Mucosa of rectum (tissue), 2 donors: ENCODE measurements around the gene DEPDC5.

ENCODE experiments used
- H3K27ac ChIP-seq, 2 donors: one replicate each; pipeline ENCODE4 v1.7.0; 2013; ENCODE audit warnings: inconsistent platforms in 2 of 2, low read depth in 2 of 2, low read length in 2 of 2
- H3K27me3 ChIP-seq, 2 donors: one replicate each; pipeline ENCODE4 v1.7.0; 2013; ENCODE audit warnings: low read length in 2 of 2; ENCODE audit not compliant: control insufficient read depth in 2 of 2, insufficient read depth in 2 of 2
- H3K36me3 ChIP-seq, 2 donors: one replicate each; pipeline ENCODE4 v1.7.0; 2013; ENCODE audit warnings: low read length in 2 of 2; ENCODE audit not compliant: control insufficient read depth in 2 of 2, insufficient read depth in 2 of 2
- H3K4me1 ChIP-seq, 2 donors: one replicate each; pipeline ENCODE4 v1.7.0; 2013; ENCODE audit warnings: low read length in 2 of 2, mild to moderate bottlenecking in 1 of 2; ENCODE audit not compliant: control insufficient read depth in 2 of 2, insufficient read depth in 2 of 2
- H3K4me3 ChIP-seq, 2 donors: one replicate each; pipeline ENCODE4 v1.7.0; 2013; ENCODE audit warnings: low read length in 2 of 2
- H3K9ac ChIP-seq, 2 donors: one replicate each; pipeline ENCODE4 v1.7.0; 2013; ENCODE audit warnings: low read length in 2 of 2, low read depth in 1 of 2, mild to moderate bottlenecking in 1 of 2
- H3K9me3 ChIP-seq, 2 donors: one replicate each; pipeline ENCODE4 v1.7.0; 2013; ENCODE audit warnings: low read length in 2 of 2; ENCODE audit not compliant: control insufficient read depth in 2 of 2
- donor health status: healthy.
- donor health status: Normal muscosa, but diverticular disease.

DEPDC5 gene

DNA sequence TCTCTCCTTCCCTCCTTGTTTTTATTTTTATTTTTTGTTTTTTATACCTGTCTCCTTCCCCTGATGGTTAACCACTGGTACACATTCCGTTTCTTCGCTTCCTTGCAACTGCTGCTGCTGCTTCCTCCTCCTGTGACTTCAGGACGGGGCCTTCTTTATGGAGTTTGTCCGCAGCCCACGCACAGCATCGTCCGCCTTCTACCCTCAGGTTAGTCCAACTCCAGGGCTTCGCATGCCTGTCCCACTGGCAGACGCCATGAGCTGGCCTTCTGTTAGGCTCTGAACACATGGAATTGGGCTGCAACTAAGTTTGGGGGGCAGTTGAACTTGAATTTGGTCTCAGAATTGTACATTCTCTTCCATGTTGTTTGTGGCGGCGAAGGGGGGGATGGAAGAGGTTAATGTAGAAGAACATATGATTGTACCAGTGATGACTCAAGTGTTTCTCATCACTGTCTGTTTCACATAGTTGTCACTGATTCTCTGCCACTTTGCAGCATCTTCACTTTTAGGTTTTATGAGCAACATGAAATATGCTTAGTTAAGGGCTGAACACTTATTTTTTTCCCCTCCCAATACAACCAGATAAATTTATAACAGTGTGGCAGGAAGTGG is 107.5 kb downstream of the DEPDC5 start:
- Histone ChIP-seq H3K9ac (no peak overlapping the region), H3K9me3 (no peaks in the 10 kb centered on the region), H3K4me1 (no peaks in the 10 kb centered on the region), H3K27me3 (no peaks in the 10 kb centered on the region), H3K4me3 (no peak overlapping the region), H3K27ac (no peak overlapping the region), H3K36me3 (peaks cover 21 to 33% of the 10 kb centered on the region in 2 donors)

DNA sequence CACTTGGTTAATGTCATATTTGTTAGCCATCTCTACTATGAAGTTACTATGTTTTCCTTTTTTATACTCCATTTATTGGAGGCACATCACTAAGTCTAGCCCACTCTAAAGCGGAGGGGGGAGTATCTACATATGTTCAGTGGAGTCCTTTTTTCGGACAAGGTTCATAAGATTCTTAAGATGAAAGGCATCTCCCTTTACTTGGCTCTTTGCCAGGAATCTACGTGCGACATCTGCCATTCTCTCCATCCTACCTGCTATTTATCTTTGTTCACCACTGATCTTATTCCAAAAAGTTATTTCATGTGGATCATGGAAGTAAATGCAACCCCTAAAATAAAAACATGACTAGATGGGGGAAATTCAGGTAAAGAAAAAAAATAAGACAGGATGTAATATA is 113.1 kb downstream of the DEPDC5 start:
- Histone ChIP-seq H3K27ac (no peak overlapping the region), H3K9ac (no peak overlapping the region), H3K9me3 (no peaks in the 10 kb centered on the region), H3K4me3 (no peak overlapping the region), H3K27me3 (no peaks in the 10 kb centered on the region), H3K4me1 (peaks cover 0 to 13% of the 10 kb centered on the region in 2 donors), H3K36me3 (peaks cover 17 to 19% of the 10 kb centered on the region in 2 donors)

DNA sequence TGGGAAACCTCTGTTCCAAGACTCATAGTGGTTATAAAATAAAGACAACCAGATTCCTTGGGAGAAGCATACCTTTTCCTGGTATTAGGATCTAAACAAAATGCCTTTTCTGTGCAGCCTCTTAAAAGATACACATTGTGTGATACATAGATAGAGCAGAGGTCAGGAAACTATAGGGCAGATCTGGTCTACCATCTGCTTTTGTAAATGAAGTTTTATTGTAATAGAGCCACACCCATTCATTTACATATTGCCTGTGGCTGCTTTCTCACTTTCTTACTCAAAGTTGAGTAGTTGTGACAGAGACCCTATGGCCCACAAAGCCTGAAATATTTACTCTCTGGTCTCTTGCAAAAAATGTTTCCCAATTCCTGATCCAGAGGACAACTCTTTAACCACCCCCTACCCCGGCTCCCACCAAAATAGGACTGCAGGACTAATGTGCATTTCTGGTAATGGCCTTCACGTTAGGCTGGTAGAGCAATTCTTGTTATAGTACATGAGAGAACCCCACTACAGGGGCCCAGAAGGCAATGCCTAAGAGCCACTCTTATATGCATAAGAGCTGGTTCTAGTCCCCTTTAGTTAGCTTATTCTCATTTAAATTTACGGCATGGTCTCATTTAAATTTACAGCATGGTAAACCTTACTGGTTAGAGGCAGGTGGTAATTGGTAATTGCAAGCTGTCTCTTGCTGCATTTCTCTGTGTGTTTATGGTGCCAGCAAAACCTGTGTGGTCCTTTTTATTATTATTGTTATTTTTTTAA is 113.8 kb downstream of the DEPDC5 start:
- Histone ChIP-seq H3K27me3 (no peaks in the 10 kb centered on the region), H3K9ac (no peak overlapping the region), H3K4me1 (peaks cover 0 to 13% of the 10 kb centered on the region in 2 donors), H3K9me3 (no peaks in the 10 kb centered on the region), H3K4me3 (no peak overlapping the region), H3K36me3 (peaks cover 17 to 22% of the 10 kb centered on the region in 2 donors), H3K27ac (no peak overlapping the region)

DNA sequence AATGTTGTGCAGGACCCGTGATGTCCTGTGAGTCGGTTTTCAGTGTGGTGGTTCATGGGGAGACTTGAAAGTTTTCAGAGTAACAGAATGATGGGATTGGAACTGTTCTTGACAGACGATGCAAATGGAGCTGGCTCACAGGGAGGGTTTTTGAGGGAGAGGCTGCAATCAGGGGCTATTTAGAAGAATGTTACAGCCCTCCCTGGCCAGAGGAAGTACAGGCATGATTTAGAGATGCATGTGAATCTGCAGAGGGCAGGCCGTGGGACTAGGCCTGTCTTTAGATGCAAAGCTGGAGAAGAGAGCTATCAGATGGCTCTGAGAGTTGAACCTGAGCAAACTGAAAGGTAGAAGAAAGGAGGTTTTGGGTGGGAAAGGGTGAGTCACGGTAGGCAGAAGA is 115.9 kb downstream of the DEPDC5 start:
- peaks cover 30 to 33% of the 10 kb centered on the region in 2 donors for H3K36me3 ChIP-seq
- peaks cover 0 to 13% of the 10 kb centered on the region in 2 donors for H3K4me1 ChIP-seq
- no peak overlapping the region for H3K9ac ChIP-seq
- no peaks in the 10 kb centered on the region for H3K27me3 ChIP-seq
- no peaks in the 10 kb centered on the region for H3K9me3 ChIP-seq
- no peak overlapping the region for H3K4me3 ChIP-seq
- no peak overlapping the region for H3K27ac ChIP-seq

DNA sequence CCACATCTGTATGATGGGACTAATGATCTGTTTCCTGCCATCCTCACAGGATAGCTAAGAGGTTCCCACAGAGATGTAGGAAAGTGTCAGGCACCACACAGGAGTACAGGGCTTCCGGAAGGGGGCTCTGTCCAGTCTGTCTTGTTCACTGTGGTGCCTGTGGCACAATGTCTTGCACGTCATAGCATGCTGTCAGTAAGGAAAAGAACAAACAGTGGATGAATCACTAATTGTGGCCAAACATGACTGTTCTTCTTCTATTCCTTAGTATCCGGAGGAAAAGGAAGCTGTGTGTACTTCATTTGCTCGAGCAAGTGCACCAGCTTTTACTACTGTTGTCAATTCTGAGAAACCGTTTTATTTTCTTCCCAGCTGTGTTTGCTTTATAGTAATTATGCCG is 117.1 kb downstream of the DEPDC5 start:
- Histone ChIP-seq H3K27ac (peak overlapping the region in 1 of 2 donors; percentile 18), H3K36me3 (peaks cover 31 to 34% of the 10 kb centered on the region in 2 donors)

DNA sequence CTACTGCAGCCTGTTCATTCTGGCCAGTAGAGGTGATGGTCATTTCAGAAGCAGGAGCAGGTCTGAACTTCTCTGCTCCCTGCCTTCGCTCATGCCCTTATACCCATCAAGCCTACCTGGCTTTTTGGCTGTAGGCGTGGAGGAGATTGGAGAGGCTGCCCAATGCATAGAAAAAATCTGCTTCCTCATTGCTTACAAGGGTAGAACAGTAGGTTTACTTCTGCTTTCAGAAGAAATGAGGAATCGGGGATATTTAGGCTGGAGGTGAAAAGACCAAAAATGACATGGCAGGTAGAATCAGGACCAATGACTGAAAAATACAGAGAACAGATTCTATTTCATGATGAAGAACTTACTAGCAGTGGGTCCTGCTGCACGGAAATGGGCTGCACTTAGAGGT is 117.7 kb downstream of the DEPDC5 start:
- H3K36me3 ChIP-seq, result peaks cover 31 to 38% of the 10 kb centered on the region in 2 donors

More for the DNA sequence above, 117.1 kb downstream of the DEPDC5 start:
- Histone ChIP-seq H3K4me1 (peaks cover 0 to 13% of the 10 kb centered on the region in 2 donors), H3K9ac (no peak overlapping the region), H3K9me3 (no peaks in the 10 kb centered on the region), H3K27me3 (no peaks in the 10 kb centered on the region), H3K4me3 (no peak overlapping the region)

DNA sequence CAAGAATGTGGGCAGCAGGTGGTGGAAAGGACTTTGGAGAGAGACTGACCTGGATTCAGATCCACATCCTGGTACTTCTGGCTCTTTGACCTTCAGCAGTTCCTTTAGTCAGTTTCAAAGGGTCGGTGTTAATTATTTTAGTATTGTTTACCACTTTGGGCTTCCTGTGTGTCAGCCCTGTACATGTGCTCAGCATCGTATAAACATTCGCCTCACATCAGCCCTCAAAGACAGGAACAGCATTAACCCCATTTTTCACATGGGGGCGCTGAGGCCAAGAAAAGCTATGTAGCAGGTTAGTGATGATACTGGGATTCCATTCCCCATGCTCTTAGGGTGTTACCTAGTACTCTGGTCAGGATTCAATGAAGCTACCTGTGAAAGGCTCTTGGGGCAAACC is 118.4 kb downstream of the DEPDC5 start:
- H3K9ac ChIP-seq, result no peak overlapping the region
- peaks cover 31 to 34% of the 10 kb centered on the region in 2 donors for H3K36me3 ChIP-seq
- no peak overlapping the region for H3K27ac ChIP-seq
- no peak overlapping the region for H3K4me3 ChIP-seq
- peaks cover 0 to 13% of the 10 kb centered on the region in 2 donors for H3K4me1 ChIP-seq
- no peaks in the 10 kb centered on the region for H3K9me3 ChIP-seq
- H3K27me3 ChIP-seq, result no peaks in the 10 kb centered on the region

More for the DNA sequence above, 117.7 kb downstream of the DEPDC5 start:
- H3K27me3 ChIP-seq, result no peaks in the 10 kb centered on the region
- H3K4me3 ChIP-seq, result no peak overlapping the region
- peaks cover 0 to 13% of the 10 kb centered on the region in 2 donors for H3K4me1 ChIP-seq
- H3K9ac ChIP-seq, result no peak overlapping the region
- no peaks in the 10 kb centered on the region for H3K9me3 ChIP-seq
- H3K27ac ChIP-seq, result peak overlapping the region in 1 of 2 donors; percentile 52

DNA sequence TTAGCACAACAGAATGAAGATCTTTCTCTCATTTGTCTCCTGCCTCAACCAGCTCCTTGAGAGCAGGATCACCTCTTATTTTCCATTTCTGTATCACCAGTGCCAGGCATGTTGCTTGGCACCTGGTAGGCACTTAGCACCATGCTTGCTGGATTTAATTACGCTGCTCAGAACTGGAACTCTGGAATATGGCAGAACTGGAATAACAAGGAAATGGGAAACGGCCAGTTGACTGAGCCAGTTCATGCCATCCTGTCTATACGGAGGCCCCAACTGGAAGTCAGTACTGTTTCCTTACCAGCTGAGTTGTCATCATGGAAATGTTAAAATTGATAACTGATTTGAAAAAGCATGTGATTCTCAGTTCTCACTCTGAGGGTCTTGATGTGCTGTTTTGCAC is 121.0 kb downstream of the DEPDC5 start:
- H3K27ac ChIP-seq, result no peak overlapping the region
- peaks cover 0 to 8% of the 10 kb centered on the region in 2 donors for H3K4me1 ChIP-seq
- H3K4me3 ChIP-seq, result no peak overlapping the region
- peaks cover 33 to 43% of the 10 kb centered on the region in 2 donors for H3K36me3 ChIP-seq
- H3K9me3 ChIP-seq, result no peaks in the 10 kb centered on the region
- no peaks in the 10 kb centered on the region for H3K27me3 ChIP-seq
- no peak overlapping the region for H3K9ac ChIP-seq

DNA sequence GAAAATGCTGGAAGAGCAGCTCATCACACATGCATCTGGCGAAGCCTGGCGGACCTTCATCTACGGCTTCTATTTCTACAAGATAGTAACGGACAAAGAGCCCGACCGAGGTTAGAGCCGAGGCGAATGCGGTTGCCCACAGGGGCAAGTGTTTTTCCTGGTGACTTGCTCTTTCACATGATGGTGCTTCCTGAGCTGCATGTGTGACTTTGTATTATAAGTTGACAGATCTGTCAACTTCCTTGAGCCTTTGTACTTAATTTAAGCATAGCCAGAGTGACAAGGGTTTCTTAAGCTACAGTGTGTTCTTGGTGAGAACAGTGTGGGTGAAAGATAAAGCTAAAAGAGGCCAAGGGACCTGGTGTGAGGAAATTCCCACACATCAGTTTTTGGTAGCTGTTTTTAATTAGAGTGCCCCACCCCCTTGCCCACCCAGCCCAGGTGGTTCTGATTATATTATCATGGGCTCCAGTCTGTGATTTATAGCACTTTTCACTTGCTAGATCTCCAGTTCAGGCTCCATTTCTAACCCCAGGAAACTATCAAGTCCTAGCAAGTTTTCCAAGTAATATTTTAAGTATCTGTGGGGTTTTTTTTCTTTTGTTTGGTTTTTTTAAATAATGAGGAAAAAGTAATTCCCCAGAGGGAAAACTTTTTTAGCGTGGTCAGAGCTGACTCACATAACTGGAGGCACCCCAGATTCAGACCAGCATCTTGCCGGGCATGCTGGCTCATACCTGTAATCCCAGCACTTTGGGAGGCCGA is 122.5 kb downstream of the DEPDC5 start:
- no peaks in the 10 kb centered on the region for H3K27me3 ChIP-seq
- H3K4me3 ChIP-seq, result no peak overlapping the region
- no peak overlapping the region for H3K9ac ChIP-seq
- no peaks in the 10 kb centered on the region for H3K9me3 ChIP-seq
- peaks cover 0 to 8% of the 10 kb centered on the region in 2 donors for H3K4me1 ChIP-seq
- no peak overlapping the region for H3K27ac ChIP-seq
- peaks cover 30 to 40% of the 10 kb centered on the region in 2 donors for H3K36me3 ChIP-seq

DNA sequence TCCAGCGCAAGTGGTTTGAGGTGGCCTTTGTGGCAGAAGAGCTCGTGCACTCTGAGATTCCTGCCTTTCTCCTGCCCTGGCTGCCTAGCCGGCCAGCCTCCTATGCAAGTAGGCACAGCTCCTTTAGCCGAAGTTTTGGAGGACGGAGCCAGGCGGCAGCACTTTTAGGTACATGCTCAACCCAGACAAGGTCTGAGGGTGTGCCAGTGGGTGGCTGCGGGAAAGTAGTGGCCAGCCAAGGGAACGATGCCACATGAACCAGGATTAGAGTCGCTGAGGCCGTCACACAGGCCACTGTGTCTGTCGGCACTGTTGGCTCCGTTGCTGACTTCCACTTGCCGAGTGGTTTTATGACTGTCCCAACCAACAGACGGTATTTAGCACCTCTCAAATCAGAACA is 125.8 kb downstream of the DEPDC5 start:
- Histone ChIP-seq H3K4me3 (no peak overlapping the region), H3K9ac (no peak overlapping the region), H3K27ac (no peak overlapping the region), H3K4me1 (peaks cover 0 to 5% of the 10 kb centered on the region in 2 donors), H3K27me3 (no peaks in the 10 kb centered on the region), H3K36me3 (peaks cover 23 to 41% of the 10 kb centered on the region in 2 donors), H3K9me3 (no peaks in the 10 kb centered on the region)
